Fibroblast of peridontal ligament (primary cell): Measurements from ENCODE around the gene SLC6A17.

ENCODE experiments used
- DNase-seq: peaks from one replicate; pipeline ENCODE4 v3.0.0-alpha.2; 2010; ENCODE audit errors: extremely low read depth

Gene SLC6A17

GRCh38 chr1:110203021-110203661, 52.8 kb downstream of the SLC6A17 start:
- peak; percentile 77 for DNase-seq

DNA sequence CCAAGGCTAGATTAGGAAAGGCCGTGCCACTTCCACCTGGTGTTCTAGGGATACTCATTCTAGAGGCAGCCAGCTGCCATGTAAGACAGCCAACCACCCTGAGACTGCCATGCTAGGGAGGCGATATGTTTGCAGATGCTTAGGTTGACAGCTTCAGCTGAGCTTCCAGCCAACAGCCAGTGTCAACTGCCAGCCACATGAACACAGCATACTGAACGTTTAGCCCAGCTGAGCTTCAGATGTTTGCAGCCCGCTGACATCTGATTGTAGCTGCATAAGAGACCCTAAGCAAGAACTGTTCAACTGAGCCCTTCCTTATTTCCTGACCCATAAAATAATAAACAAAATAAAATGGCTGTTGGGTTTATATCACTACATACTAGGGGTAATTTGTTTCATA, 54.9 kb downstream of the SLC6A17 start:
- no peak for DNase-seq

GRCh38 chr1:110205591-110206155, 55.4 kb downstream of the SLC6A17 start:
- no peak for DNase-seq

- DNase-seq = no peak
Observed at GRCh38 chr1:110206261-110206920, 56.1 kb downstream of the SLC6A17 start.

- peak; percentile 51 for DNase-seq
Observed at GRCh38 chr1:110207831-110208230, 57.5 kb downstream of the SLC6A17 start.

DNA sequence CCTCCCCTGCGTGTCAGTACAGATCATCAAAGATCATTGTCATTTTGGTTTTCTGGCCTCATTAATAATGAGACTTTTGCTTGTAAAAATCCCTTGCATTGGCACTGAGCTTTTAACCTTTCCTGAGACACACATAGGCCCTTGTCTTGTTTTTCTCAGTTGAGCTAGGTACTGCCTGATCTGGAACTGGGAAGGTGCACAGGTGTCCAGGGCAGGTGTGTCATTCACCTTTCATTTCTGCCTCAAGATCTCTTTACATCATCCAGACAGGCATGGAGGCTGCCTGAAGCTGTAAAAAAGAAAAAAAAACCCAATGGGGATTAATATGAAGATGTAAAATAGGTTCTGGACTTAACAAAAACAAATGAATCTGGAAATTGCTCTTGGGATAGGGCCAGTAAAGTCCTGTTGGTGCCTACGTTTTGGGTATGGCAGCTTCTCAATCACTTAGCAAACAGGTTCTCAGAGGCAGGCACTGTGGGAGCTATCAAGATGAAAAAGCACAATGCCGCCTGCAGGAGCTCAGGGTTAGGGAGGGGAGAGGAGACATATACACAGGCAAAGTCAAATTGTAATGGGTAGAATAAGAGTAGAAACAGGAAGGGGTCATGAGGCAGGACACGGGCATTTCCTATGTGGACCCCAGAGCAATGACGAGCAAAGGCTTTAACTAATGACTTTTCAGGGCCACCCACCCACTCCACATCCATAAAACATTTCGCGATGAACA, 58.8 kb downstream of the SLC6A17 start:
- no peak for DNase-seq

GRCh38 chr1:110209715-110210603, 59.7 kb downstream of the SLC6A17 start, which contains the start of gene KCNC4:
TSS of gene KCNC4 (plus strand) at chr1:110210314. CDS start at chr1:110211500, 1,186 bp downstream.
- peak; percentile 45 for DNase-seq

DNA sequence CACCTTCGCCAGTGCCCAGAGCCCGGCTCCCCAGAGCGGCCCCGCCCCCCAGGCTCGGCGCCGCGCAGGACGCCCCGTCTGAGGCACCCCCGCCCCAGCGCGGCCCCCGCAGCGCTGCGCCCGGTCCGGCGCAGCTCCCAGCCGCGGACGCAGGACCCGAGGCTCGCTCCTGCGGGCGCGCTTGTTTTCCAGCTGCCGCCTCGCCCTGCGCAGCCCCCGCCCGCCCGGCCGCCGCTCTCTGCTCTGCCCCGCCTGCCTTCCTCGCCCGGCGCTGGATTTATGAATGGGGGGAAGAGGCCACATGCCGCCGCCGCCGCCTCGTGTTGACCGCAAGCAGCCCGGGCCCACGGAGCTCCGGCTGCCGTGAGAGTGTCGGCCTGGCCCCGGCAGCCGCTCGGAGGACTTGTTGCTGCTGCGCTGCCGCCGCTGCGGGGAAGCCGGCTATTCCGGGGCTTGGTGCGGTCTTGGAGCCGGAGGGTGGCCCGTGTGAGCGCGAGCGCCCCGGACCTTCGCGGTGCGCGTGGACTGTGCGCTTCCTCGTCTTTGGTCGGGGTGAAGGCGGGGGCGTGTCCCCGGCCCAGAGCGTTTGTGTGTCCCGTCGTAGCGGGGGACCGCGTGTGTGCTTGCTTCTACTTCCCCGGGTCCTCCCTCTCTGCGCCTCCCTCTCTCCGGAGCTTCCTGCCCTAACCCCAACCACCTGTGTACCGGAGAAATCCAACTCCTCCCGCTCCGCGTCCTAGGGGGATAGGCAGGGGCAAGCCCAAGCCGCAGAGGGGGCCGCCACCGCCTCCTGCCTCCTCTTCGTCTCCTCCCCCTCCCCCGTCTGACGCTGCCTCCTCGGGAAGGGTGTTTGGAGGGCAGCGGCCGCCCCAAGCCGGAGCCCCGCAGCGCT, 60.6 kb downstream of the SLC6A17 start:
- no peak for DNase-seq

- no peak for DNase-seq
Observed at GRCh38 chr1:110211496-110212168, 61.3 kb downstream of the SLC6A17 start.

DNA sequence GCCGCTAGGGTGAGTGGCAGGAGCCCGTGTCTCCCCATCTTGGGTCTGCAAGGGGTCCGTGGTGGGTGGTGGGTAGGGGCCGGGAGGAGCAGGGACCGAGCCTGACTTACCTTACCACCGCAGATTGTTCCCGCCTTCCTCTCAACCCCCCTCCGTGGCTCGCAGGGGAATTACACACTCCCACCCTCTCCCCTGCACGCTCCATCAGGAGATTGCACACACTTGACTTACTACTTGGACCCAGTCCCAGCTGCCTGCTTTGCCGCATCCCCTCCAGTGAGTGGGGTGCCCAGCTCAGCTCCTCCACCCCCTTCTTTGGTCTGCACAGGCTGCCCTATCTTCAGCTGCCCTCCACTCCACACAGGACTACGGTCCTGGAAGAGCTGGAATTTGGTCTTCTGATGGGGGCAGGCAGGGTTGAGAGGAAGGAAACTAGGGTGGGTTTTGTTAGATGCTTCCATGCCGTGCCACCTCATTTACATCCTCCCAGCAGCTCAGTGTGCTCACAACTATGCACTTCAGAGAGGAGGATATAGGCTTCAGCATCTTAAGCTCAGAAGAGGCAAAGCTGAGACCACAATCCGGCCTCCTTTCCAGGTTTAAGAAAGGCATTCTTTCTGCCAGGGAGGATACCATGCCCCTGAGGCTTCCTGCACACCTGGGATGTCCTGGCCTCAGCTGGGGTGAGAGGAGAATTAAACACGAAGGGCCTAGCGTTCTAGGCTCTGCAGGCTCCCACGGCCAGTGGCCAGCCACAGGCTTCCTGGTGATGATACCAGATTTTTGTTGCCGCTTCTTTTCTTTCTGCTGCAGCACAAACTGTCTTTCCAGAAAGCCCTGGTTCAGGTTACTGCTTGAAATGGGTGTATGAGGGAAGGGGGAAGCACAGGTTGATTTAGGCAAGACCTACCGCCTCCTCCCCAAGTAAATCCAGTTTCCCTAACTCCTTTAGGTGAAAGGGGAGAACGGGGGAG, 62.2 kb downstream of the SLC6A17 start:
- DNase-seq = no peak

DNA sequence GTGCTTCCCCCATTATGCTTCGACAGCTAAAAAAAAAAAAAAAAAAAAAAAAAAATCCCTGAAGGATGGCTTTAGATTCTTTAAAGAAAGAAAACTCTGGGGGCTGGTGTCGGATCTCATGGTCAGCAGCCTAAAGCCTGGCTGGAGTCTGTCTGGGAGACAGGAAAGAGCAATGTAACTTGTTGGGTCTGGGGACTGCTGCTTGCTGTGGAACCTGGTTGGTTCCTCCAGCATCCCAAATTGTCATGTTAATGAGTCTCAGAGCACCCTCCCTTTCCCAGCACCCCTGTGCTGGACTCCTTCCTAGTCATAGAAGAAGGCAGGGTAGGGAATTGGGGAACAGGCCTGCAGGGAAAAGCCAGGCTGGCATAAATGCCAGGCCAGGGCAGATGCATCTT, 62.8 kb downstream of the SLC6A17 start:
- DNase-seq = no peak

- no peak for DNase-seq
Observed at GRCh38 chr1:110214454-110215404, 64.4 kb downstream of the SLC6A17 start.

DNA sequence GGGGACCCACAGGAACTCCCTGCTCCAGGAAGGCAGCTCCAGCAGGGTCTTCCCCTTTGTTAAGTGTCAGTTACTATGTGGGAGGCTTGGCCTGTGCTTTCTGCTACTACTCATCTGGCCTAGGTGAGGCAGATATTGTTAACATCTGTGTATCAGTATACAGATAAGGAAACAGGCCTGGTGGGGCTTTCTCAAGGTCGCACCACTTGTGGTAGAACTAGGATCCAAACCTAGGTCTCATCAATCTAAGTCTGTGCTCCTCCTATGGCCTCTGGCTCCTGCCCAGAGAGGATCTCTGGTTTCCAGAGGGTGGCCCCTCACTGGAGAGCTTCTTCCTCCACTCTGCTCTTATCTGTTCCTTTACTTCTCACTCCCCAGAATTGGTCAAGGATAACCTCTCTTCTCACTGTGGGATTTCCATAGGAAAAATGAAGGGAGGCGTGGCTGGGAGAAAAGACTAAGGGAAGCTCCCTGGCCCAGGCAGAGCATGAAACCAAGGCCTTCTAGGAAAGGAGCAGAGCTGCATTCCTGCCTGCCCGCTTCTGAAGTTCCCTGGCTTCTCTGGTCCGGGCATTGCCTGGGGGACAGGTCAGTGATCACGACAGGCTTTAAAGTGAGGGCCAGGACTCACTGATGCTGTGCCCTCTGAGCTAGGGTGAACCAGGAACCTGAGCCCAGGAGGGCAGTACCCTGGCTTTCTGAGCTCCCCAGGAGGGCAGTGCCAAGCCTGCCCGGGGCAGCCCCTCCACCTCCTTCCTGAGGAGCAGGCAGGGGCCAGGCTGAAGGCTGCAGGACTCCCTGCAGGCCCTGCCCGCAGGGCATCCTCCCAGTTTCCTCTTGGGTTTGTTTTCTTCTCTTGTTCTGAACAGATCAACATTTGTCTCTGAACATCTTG, 65.6 kb downstream of the SLC6A17 start:
- no peak for DNase-seq

GRCh38 chr1:110216844-110217444, 66.7 kb downstream of the SLC6A17 start:
- no peak for DNase-seq

DNA sequence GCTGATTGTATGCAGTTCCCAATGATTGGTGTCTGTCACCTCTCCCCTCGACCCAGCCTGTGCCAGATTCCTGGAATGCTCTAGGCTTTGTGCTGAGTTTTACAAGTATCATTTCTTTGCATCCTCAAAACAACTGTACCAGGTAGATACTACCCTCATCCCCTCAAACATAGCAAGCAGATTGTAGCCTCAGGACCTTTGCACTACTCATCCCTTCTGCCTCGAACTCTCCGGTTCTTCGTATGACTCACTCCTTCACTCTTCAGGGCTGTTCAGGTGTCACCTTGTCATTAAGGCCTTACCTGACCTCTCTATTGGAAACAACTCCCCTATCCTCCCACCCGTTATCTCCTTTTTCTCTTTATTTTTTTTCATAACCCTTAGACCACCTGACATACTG, 67.8 kb downstream of the SLC6A17 start:
- no peak for DNase-seq

DNA sequence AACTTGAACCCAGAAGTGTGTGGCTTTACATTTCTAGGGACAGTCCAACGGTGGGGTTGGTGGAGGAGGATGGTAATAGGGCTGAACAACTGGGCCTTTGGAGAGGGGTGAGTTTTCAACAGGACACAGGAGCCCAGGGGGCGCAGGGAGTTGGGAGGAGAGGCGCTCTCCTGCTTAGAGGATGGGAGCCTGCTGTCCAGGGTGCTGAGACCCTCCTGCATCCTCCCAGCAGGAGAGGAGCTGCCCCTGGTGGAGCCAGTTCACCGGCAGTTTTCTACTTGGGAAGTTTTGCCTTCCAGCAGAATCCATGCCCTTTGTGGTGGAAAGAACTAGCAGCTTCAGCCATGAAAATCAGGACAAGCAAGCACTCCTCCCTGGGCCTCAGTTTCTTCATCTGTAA, 68.4 kb downstream of the SLC6A17 start:
- no peak for DNase-seq
